Measurements from ENCODE around the gene POMT1. TPM values are rescaled to one million over a fixed set of nuclear protein-coding genes. Genes with fewer than 3 reads are reported as not detected.
"Not testable (repeated sequence)": the region's sequence is repeated elsewhere in the genome, so short reads cannot be mapped to it uniquely, and the experiment has no call there.

The POMT1 gene
- total RNA-seq, 2 donors from 2014 or later = 49.6 to 73.4 TPM

DNA sequence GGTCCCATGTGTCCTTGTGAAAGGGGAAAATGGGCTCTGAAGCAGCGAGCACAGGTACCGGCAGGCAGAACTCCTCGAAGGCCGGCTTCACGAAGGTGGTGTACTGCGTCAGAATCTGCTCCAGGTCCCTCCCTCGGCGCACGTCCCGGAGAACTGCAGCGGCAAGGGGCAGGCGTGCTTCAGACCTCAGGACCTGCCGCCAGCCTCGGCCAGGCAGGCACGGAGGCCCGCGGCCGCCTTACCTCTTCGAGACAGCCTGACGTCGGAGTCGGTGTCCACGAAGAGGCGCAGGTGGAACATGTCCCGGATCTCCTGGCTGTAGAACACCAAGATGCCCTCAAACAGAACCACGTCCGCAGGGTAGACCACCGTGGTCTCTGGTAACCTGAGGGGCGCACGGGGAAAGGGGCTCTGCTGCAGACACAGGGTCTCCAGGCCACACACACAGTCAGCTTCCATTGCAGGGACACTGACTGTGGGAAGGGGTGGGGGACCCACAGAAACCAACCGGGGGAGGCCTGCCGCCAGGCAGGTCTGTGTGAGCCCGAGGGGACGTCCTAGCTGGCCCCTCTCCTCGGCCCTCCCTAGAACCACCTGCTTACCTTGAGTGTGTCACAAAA is 26.3 kb downstream of the POMT1 start:
- H3K27ac Mint-ChIP-seq = peak overlapping the region in 1 of 2 donors; percentile 70
- H3K9me3 Mint-ChIP-seq = no peaks in the 10 kb centered on the region
- DNase-seq (ENCODE audit: low spot score in 2 of 2) = no peak
- peaks cover 12 to 13% of the 10 kb centered on the region in 2 donors for H3K36me3 Mint-ChIP-seq
- ATAC-seq = no peak

DNA sequence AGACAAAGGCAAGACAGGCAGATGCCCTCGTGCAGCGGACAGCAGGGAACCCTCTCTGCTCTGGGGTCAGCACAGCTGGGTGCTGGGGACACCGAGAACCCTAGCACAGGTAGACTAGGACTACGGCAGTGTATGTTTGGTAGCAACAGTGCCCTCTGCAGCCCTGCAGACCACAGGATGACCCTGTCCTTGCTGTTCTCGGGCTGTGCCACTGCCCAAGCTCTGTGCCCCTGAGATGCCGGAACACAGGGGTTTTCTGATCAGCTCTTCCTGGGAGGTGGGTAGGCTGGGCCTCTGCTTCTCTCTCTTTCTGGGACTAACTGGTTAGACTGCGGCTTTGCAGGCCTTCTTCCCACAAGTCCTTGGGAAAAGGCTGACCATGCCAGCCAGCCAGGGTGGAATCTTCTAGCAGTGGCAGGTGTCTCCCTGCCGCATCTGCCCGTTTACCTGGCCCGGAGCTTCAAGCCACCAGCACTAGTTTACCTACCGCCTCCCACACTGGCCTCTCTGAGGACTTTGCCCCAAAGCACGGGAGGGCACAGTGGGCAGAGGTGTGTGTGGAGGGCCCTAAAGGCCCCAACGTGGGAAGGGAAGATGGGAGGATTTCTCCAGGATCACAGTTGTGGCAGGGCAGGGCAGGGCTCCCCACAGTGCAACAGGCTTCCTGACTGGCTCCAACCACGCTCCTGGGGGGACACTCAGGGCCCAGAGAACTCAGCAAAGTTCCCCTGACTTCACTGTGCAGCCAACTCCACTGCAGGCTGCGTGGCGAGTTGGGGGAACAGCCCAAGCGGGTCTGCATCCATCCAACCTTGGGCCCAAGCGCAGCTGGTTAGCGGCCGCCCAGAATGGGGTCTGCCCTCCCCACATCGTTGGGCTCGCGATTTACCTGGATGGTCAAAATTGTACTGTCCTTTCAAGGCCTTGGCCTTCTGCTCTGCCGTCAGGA is 27.2 kb downstream of the POMT1 start:
- no peak for ATAC-seq
- H3K36me3 Mint-ChIP-seq = peaks cover 12 to 13% of the 10 kb centered on the region in 2 donors
- no peak for DNase-seq (ENCODE audit: low spot score in 2 of 2)
- peak overlapping the region; percentile 70 to 74 for H3K27ac Mint-ChIP-seq
- no peaks in the 10 kb centered on the region for H3K9me3 Mint-ChIP-seq

DNA sequence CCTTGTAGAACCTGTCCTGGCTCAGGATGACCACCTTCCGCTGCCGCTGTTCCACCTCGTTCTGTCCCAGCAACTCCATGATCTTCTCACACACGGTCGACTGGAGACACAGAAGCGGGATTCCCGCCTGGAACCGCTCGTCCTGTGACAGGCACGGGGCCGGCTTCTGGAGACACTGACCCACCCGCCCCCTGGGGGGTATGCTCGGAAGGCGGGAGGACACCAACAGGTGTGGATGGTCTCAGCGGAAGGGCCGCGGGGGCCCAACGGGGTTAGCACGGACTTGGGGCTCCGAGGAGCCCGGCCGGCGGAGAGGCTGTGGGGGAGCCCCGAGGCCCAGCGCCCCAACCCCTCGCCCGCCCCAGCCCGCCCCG is 27.8 kb downstream of the POMT1 start:
- no peak for DNase-seq (ENCODE audit: low spot score in 2 of 2)
- H3K27ac Mint-ChIP-seq = peak overlapping the region; percentile 70 to 74
- H3K9me3 Mint-ChIP-seq = no peaks in the 10 kb centered on the region
- H3K36me3 Mint-ChIP-seq = peaks cover 12 to 13% of the 10 kb centered on the region in 2 donors
- ATAC-seq = peak; percentile 16 to 29

DNA sequence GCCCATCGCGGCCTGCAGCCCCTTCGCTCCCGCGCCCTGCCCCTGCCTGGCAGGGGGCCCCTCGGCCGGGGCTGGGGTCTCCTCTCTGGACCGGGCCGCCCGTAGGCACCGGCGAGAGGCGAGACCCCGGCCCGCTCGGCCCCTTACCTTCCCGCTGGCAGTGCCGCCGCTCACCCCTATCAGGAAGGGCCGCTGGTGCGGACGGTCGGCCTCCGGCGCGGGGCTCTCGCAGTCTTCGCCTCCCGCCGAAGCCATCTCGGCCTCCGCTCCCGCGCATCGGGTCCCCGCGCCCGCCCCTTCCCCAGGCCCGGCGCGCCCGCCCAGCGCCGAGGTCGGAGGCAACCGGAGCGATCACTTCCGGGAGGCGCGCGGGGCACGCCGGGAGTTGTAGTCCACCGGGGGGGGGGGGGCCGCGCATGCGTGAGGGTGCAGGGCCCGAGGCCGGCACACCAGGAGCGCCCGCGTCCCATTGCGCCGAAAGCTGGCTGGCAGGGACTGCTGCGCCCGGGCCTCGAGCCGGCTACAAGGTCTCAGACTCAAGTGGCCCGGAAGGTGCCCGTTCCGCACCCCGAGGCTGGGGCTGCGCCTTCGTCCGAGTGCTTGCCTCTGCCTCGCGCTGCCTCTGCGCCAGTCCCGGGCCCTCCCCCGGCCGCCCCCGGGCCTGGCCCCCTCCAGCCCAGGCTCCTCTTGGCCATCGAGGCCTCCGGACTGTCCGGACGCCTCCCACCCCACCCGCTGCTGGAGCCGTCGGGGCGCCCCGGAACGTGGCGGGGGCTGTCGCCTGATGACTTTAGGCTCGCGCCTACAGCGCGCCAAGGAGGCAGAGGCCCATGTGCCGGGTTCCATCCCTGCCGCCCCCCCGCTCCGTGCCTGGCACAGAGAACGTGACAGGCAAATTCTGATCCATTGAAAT is 28.5 kb downstream of the POMT1 start, which contains the start of gene UCK1:
UCK1 (minus strand) TSS at position 344 of the 913 bp plus-strand sequence; CDS start at position 255, 89 bp downstream.
- H3K27ac Mint-ChIP-seq = peak within 1 kb of the TSS; percentile 70 to 74
- DNase-seq (ENCODE audit: low spot score in 2 of 2) = peak; percentile 77 to 80
- no peaks in the 10 kb centered on the region for H3K9me3 Mint-ChIP-seq
- peak; percentile 98 for ATAC-seq
- H3K36me3 Mint-ChIP-seq = peaks cover 12% of the 10 kb centered on the region in 2 donors

DNA sequence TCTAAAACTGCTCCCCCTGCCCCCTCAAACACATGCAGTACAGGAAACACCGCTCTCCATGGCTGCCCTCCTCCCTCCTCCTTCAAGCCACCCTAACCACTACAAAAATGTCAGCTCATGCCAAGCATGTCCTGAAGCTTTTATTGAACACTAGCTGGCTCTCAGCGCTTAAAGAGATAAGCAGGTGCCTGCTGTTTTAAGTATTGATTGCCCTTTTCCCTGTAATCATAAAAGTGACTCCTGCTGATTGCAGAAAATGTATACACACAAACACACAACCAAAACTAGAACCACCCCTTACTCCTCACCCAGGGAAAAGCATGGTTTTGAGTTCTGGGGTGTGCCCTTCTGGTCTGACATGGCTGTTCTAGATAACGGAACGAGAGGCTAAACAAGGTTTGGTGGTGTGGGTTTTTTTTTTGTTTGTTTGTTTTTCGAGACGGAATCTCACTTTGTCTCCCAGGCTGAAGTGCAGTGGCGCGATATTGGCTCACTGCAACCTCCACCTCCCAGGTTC is 32.1 kb downstream of the POMT1 start:
- DNase-seq (ENCODE audit: low spot score in 2 of 2) (no peak), ATAC-seq (no peak)
- H3K36me3 Mint-ChIP-seq = peaks cover 0 to 2% of the 10 kb centered on the region in 2 donors
- H3K27ac Mint-ChIP-seq = no peak overlapping the region
- no peaks in the 10 kb centered on the region for H3K9me3 Mint-ChIP-seq

DNA sequence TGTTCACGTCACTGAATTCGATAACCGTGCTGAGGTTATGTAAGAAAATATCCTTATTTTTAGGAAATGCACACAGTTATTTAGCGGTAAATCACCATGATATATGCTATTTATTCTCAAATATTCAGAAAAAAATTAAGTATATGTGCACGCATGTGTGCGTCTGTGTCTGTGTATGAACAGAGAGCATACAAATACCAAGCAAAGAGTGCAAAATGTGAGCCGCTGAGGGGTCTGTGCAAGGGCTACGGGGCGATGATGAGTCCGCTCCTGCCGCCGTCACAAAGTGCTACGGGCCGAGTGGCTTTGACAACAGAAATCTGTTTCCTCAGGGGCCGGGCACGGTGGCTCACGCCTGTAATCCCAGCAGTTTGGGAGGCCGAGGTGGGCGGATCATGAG is 35.2 kb downstream of the POMT1 start:
- ATAC-seq = no peak
- DNase-seq (ENCODE audit: low spot score in 2 of 2) = no peak
- Mint-ChIP-seq H3K27ac (no peak overlapping the region), H3K36me3 (peaks cover 0 to 7% of the 10 kb centered on the region in 2 donors), H3K9me3 (peaks cover 4 to 5% of the 10 kb centered on the region in 2 donors)

DNA sequence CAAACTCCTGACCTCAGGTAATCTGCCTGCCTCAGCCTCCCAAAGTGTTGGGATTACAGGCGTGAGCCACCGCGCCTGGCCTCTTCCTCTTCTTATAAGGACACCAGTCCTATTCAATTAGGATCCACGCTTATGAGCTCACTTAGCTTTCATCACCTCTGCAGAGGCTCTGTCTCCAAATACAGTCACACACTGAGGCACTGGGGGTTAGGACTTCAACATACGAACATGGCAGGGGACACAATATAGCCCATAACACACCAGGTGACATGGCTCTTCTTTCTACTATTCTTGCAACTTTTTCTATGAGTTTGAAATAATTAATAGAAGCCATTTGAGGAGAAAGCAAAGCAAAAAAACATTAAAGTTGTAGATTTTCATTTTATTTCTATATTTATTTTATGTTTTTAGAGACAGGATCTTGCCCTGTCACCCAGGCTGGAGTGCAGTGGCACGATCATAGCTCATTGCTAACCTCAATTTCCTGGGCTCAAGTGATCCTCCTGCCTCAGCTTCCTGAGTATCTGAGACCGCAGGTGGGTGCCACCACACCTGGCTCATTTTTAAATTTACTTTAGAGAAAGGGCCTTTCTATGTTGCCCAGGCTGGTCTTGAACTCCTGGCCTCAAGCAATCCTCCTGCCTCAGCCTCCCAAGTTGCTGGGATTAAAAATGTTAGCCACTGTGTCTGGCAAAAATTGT is 36.7 kb downstream of the POMT1 start:
- no peak for DNase-seq (ENCODE audit: low spot score in 2 of 2)
- Mint-ChIP-seq H3K9me3 (peaks cover 11 to 14% of the 10 kb centered on the region in 2 donors), H3K27ac (no peak overlapping the region), H3K36me3 (peaks cover 7 to 21% of the 10 kb centered on the region in 2 donors)
- peak in 1 of 2 donors; percentile 44 for ATAC-seq

DNA sequence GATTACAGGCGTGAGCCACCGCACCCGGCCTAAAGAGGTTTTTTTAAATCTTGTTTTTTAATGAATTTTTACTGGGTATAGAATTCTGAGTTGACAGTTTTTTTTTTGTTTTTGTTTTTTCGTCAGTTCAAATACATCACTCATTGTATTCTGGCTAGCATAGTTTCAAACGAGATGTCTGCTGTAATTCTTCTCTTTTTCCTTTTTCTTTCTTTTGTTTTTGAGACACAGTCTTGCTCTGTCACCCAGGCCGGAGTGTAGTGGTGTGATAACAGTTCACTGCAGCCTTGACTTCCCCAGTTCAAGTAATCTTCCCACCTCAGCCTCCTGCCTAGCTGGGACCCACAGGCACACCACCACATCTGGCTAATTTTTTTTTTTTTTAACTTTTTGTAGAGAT is 40.4 kb downstream of the POMT1 start:
- ATAC-seq (no peak), DNase-seq (ENCODE audit: low spot score in 2 of 2) (no peak)
- Mint-ChIP-seq H3K36me3 (peaks cover 19 to 35% of the 10 kb centered on the region in 2 donors), H3K9me3 (peaks cover 11 to 17% of the 10 kb centered on the region in 2 donors), H3K27ac (no peak overlapping the region)

DNA sequence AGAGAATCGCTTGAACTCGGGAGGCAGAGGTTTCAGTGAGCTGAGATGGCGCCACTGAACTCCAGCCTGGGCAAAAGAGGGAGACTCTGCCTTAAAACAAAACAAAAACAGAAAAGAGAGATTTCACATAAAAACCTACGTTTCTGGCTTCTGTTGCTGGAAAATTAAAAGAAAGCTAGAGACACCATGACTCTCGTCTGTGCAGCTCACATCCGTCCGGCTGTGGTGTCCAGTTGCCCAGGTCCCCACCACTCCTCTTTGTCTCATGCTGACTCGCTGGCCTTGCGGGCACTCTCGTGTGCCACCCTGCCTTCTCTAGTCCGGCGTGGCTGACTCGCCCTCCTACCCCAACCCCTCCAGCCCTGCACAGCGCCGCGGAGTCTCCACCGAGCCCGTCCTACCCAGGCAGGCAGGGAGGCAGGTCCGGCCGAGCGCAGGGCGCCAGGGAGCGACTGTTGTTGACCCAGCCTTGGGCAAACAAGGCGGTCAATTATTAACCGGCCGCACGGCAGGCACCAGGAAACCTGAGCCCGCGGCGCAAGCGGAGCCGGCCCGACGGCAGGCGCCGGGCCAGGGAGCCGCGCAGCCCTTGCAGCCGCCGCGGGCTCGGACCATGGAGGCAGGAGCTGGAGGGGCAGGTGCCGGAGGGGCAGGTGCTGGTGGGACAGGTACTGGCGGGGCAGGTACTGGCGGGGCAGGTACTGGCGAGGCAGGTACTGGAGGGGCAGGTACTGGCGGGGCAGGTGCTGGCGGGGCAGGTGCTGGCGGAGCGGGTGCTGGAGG is 42.5 kb downstream of the POMT1 start, which contains the start of gene PRRT1B:
PRRT1B (plus strand) TSS at position 521 of the 783 bp plus-strand sequence; CDS start at position 614, 93 bp downstream.
- H3K27ac Mint-ChIP-seq = no peak within 1 kb of the TSS
- peaks cover 31 to 49% of the 10 kb centered on the region in 2 donors for H3K36me3 Mint-ChIP-seq
- peaks cover 11 to 17% of the 10 kb centered on the region in 2 donors for H3K9me3 Mint-ChIP-seq
- no peak for DNase-seq (ENCODE audit: low spot score in 2 of 2)
- no peak for ATAC-seq

DNA sequence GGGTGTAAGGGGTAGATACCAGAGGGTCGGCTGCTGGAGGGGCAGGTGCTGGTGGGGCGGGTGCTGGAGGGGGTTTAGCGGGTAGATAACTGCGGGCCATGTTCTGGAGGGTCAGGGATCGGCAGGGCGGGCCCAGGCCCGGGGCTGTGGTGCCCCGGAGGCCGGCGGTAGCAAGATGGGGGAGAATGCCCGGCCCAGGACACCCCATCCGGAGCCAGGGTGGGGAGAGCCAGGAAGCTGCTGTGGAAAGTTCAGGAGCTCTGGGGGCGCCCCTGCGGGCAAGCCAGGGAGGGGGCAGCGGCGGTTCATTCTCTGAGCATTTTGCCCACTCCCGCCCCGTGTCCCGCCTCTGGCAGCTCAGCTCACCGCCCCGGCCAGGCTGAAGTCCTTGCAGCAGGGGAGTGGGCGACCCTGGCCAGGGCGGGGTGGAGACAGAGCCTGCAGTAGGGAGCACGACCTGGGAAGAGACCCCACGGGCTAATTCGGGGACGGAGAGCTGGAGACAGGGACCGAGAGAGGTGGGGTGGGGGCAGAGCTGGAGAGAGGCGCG is 43.1 kb downstream of the POMT1 start:
- no peak for ATAC-seq

DNA sequence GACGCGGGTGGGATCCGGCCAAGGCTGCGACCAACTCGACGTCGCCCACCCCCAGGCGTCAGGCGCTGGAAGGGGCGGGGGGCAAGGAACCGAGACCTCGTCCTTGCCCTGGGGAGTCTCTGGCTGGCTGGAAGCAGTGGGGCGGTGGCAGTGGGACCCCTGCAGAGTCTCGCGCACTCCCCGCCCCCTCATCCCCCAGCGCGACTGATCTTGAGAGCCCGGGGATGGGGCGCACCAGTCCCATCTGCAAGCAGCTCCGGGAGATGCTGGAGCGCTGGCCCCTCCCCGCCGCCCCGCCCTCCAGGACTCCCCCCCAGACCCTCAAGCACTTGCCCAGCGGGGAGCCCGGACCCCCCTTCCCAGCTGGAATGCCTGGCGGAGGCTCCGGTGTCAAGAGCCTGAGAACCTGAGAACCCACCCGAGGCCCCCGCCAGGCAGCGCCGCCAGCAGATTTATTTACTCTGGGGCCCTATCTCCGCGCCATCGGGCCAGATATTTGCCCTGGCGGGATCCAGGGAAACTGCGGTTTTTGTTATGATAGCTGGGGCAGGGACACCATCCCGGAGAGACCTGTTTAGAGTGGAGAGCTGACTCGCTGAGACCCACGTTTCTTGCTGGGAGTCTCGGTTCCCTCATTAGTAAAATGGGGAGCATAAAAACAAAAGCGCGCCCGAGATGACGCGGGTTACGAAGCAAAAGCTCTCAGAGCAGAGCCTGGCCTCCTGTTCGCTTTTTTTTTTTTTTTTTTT is 43.8 kb downstream of the POMT1 start:
- H3K27ac Mint-ChIP-seq = no peak overlapping the region
- peaks cover 31 to 49% of the 10 kb centered on the region in 2 donors for H3K36me3 Mint-ChIP-seq
- peaks cover 11 to 17% of the 10 kb centered on the region in 2 donors for H3K9me3 Mint-ChIP-seq
- peak; percentile 22 to 63 for ATAC-seq
- DNase-seq (ENCODE audit: low spot score in 2 of 2) = no peak

More for the DNA sequence above, 43.1 kb downstream of the POMT1 start:
- Mint-ChIP-seq H3K27ac (no peak overlapping the region), H3K36me3 (peaks cover 31 to 49% of the 10 kb centered on the region in 2 donors), H3K9me3 (peaks cover 11 to 17% of the 10 kb centered on the region in 2 donors)
- DNase-seq (ENCODE audit: low spot score in 2 of 2) = no peak

DNA sequence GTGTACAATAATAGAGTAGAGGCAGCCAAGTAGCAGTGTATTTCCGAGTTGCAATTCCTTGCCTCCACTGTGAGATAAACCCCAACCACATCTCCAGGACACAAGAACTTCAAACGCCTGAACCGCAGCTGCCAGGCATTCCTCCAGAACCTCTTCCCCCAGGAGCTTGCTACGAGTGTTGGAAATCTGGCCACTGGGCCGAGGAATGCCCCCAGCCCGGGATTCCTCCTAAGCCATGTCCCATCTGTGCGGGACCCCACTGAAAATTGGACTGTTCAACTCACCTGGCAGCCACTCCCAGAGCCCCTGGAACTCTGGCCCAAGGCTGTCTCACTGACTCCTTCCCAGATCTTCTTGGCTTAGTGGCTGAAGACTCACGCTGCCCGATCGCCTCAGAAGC is 46.5 kb downstream of the POMT1 start:
- ATAC-seq; DNase-seq (ENCODE audit: low spot score in 2 of 2); H3K27ac Mint-ChIP-seq; H3K9me3 Mint-ChIP-seq: not testable (repeated sequence)
- H3K36me3 Mint-ChIP-seq = peaks cover 26 to 29% of the 10 kb centered on the region in 2 donors

DNA sequence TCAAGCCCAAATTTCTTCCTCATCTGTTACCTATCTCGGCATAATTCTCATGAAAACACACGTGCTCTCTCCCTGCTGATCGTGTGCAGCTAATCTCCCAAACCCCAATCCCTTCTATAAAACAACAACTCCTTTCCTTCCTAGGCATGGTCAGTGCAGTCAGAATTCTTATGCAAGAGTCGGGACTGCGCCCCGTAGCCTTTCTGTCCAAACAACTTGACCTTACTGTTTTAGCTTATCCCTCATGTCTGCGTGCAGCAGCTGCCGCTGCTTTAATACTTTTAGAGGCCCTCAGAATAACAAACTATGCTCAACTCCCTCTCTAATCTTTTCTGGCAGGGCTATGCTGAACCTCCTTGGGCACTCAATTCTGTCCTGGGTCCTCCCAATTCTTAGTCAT is 47.7 kb downstream of the POMT1 start:
- DNase-seq (ENCODE audit: low spot score in 2 of 2); H3K27ac Mint-ChIP-seq; ATAC-seq; H3K9me3 Mint-ChIP-seq: not testable (repeated sequence)
- peaks cover 20 to 21% of the 10 kb centered on the region in 2 donors for H3K36me3 Mint-ChIP-seq

DNA sequence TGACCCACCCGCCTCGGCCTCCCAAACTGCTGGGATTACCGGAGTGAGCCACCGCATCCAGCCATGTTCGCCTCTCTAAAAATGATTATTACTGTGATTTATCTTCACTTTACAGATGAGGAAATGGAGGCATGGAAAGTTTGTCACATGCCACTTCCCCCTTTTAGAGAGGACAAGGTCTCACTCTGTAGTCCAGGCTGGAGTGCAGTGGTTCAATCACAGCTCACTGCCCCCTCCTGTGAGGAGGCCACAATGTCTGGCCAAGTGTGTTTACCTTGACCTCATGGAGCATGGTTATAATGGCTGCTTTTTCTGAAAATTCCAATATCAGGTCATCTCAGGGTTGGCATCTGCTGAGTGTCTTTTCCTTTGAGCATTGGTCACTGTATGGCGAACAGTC is 49.3 kb downstream of the POMT1 start:
- ATAC-seq = no peak
- DNase-seq (ENCODE audit: low spot score in 2 of 2) = no peak
- Mint-ChIP-seq H3K9me3 (no peaks in the 10 kb centered on the region), H3K36me3 (peaks cover 20 to 21% of the 10 kb centered on the region in 2 donors), H3K27ac (no peak overlapping the region)
